Testis (tissue), 3 donors: ENCODE measurements around the gene IL17F. TPM values are rescaled to one million over a fixed set of nuclear protein-coding genes. Genes with fewer than 3 reads are reported as not detected.

Experiments used
- DNase-seq: peaks from one replicate; pipeline ENCODE4 v3.0.0-alpha.2; 2019
- H3K27ac ChIP-seq, 2 donors: fragments of 200-600 bp; sonication (generic); one replicate each; pipeline ENCODE4 v1.5.1; 2019
- H3K27me3 ChIP-seq: fragments of 200-600 bp; sonication (generic); one replicate; pipeline ENCODE4 v1.5.1; 2019
- H3K36me3 ChIP-seq: fragments of 200-600 bp; sonication (generic); one replicate; pipeline ENCODE4 v1.5.1; 2017; ENCODE audit warnings: low read depth; ENCODE audit errors: missing control alignments
- H3K4me1 ChIP-seq: fragments of 200-600 bp; sonication (generic); one replicate; pipeline ENCODE4 v1.5.1; 2019
- H3K4me3 ChIP-seq, 2 donors: fragments of 200-600 bp; sonication (generic); one replicate each; pipeline ENCODE4 v1.5.1; 2017 to 2019
- H3K9me3 ChIP-seq: fragments of 200-600 bp; sonication (generic); one replicate; pipeline ENCODE4 v1.5.1; 2017
- CTCF ChIP-seq, 3 experiments: fragments of 450-650 bp in 2 of 3; fragments of 200-600 bp in 1 of 3; sonication (generic) in 1 of 3; IDR thresholded peaks; one replicate each; pipeline ENCODE4 v1.5.1; 2016 to 2019; ENCODE audit warnings: antibody characterized with exemption in 3 of 3, mild to moderate bottlenecking in 2 of 3, moderate library complexity in 1 of 3
- POLR2A ChIP-seq: fragments of 450-650 bp; IDR thresholded peaks from one replicate; pipeline ENCODE4 v1.6.1; 2017; ENCODE audit warnings: antibody characterized with exemption, mild to moderate bottlenecking, moderate library complexity
- WGBS, 2 donors: methylation state at CpG; one replicate each; pipeline ENCODE4 v1.1.5; 2018; 5-methylcytosine and 5-hydroxymethylcytosine counted together
- intact Hi-C: fragments of 100-400 bp; cut with DNase I; formaldehyde crosslinking; loops from one replicate; pipeline ENCODE4 v1.15.1; 2023; ENCODE audit warnings: low total_unique reads
- polyA plus RNA-seq: library from polyadenylated mRNA; stranded (reverse); fragments of 350-450 nt; fragmentation: Illumina TruSeq; extraction: RNeasy Lipid Tissue Mini Kit (QIAGEN cat#74804); gene quantifications from one replicate; pipeline ENCODE4 v1.2.3, GENCODE V29; 2014; ENCODE audit warnings: low read depth, low replicate concordance; ENCODE audit not compliant: insufficient read depth
- total RNA-seq, 2 donors: library from RNA; depleted of rRNA; stranded (reverse); fragments of >200 nt; gene quantifications; one replicate each; pipeline ENCODE4 v1.2.3, GENCODE V29; 2016

Gene IL17F
- total and polyA plus RNA-seq, 3 donors from 2014 or later, result not detected

- H3K36me3 ChIP-seq, result no peaks in the 10 kb centered on the region
- intact Hi-C loops, result loop anchor here (10.0 kb wide), 1 partner anchor 554 kb away; the partner anchor contains the start of gene GSTA1
- no peaks in the 10 kb centered on the region for H3K4me1 ChIP-seq
- H3K27ac ChIP-seq, result no peak overlapping the region
- no peak for TF ChIP-seq POLR2A
- TF ChIP-seq CTCF (IDR thresholded peaks at IDR 0.05), result no peak
- H3K4me3 ChIP-seq, result no peak overlapping the region
- H3K27me3 ChIP-seq, result no peaks in the 10 kb centered on the region
- no peaks in the 10 kb centered on the region for H3K9me3 ChIP-seq
- no peak for DNase-seq
Measured at GRCh38 chr6:52251113-52251512, 6.8 kb upstream of the IL17F start.

- Histone ChIP-seq H3K9me3 (no peaks in the 10 kb centered on the region), H3K36me3 (no peaks in the 10 kb centered on the region), H3K4me1 (no peaks in the 10 kb centered on the region), H3K27ac (no peak overlapping the region), H3K27me3 (no peaks in the 10 kb centered on the region), H3K4me3 (no peak overlapping the region)
- 82% methylated on average over 2 of the region's 2 CpGs for WGBS, 2 donors
- intact Hi-C loops, result no loop called here
- TF ChIP-seq POLR2A (no peak), CTCF (IDR thresholded peaks at IDR 0.05) (no peak)
- DNase-seq, result no peak
Measured at GRCh38 chr6:52249078-52249477, 4.8 kb upstream of the IL17F start.

- H3K27ac ChIP-seq, result no peak overlapping the region
- no peaks in the 10 kb centered on the region for H3K27me3 ChIP-seq
- TF ChIP-seq CTCF (IDR thresholded peaks at IDR 0.05), result no peak
- TF ChIP-seq POLR2A, result no peak
- DNase-seq, result no peak
- no peaks in the 10 kb centered on the region for H3K36me3 ChIP-seq
- no peaks in the 10 kb centered on the region for H3K4me1 ChIP-seq
- intact Hi-C loops, result no loop called here
- no peaks in the 10 kb centered on the region for H3K9me3 ChIP-seq
- H3K4me3 ChIP-seq, result no peak overlapping the region
- WGBS, 2 donors, result 78 to 91% methylated on average over 1 of the region's 1 CpG
Measured at GRCh38 chr6:52245425-52245824, 1.1 kb upstream of the IL17F start.

GRCh38 chr6:52243282-52243893 is 912 bp downstream of the IL17F start:
- TF ChIP-seq CTCF (IDR thresholded peaks at IDR 0.05), result no peak
- TF ChIP-seq POLR2A, result no peak
- Histone ChIP-seq H3K27me3 (no peaks in the 10 kb centered on the region), H3K36me3 (no peaks in the 10 kb centered on the region), H3K4me3 (no peak overlapping the region), H3K9me3 (no peaks in the 10 kb centered on the region), H3K4me1 (no peaks in the 10 kb centered on the region), H3K27ac (no peak overlapping the region)
- DNase-seq, result no peak
- WGBS, 2 donors, result 88 to 98% methylated on average over 4 of the region's 4 CpGs
- intact Hi-C loops, result no loop called here

- no peak overlapping the region for H3K27ac ChIP-seq
- no peaks in the 10 kb centered on the region for H3K27me3 ChIP-seq
- no peaks in the 10 kb centered on the region for H3K36me3 ChIP-seq
- intact Hi-C loops, result no loop called here
- no peaks in the 10 kb centered on the region for H3K9me3 ChIP-seq
- no peak for DNase-seq
- no peak overlapping the region for H3K4me3 ChIP-seq
- H3K4me1 ChIP-seq, result no peaks in the 10 kb centered on the region
- 85 to 90% methylated on average over 2 of the region's 2 CpGs for WGBS, 2 donors
- TF ChIP-seq CTCF (IDR thresholded peaks at IDR 0.05) (no peak), POLR2A (no peak)
Measured at GRCh38 chr6:52241819-52242218, 2.5 kb downstream of the IL17F start.
